PC-9 (cell line): Measurements from ENCODE around the gene PNLIP.

Experiments
- EZH2 ChIP-seq: fragments of 200-600 bp; sonication (generic); IDR thresholded peaks from 2 replicates; pipeline ENCODE4 v1.8.0; 2017; ENCODE audit warnings: antibody characterized with exemption, low read depth
- TF ChIP-seq, protein P1 (sequence below): fragments of 200-600 bp; sonication (generic); conservative IDR thresholded peaks from 2 replicates; pipeline ENCODE4 v1.6.1; 2017; ENCODE audit warnings: mixed run types, antibody characterized with exemption, mild to moderate bottlenecking, moderate library complexity

DNA sequence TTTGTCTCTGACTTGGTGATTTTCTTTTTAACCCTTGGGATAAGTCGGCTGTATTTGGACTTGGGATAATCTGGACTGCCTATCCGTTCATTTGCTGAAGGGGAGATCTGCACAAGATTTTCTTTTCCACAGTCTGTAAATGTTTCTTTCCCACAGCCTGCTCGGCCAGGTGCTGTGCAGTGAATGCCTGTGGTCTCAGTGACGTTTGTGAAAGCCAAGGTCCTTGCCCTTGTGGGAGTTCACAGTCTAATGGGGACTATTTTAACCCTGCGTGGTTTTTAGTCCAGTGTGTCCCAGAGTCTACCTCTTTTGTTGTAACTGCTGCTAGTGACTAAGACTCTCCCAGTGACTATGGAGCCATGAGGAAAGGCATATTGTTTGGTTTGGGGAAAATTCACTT lies 8.9 kb downstream of the PNLIP start:
- TF ChIP-seq, protein P1, sequence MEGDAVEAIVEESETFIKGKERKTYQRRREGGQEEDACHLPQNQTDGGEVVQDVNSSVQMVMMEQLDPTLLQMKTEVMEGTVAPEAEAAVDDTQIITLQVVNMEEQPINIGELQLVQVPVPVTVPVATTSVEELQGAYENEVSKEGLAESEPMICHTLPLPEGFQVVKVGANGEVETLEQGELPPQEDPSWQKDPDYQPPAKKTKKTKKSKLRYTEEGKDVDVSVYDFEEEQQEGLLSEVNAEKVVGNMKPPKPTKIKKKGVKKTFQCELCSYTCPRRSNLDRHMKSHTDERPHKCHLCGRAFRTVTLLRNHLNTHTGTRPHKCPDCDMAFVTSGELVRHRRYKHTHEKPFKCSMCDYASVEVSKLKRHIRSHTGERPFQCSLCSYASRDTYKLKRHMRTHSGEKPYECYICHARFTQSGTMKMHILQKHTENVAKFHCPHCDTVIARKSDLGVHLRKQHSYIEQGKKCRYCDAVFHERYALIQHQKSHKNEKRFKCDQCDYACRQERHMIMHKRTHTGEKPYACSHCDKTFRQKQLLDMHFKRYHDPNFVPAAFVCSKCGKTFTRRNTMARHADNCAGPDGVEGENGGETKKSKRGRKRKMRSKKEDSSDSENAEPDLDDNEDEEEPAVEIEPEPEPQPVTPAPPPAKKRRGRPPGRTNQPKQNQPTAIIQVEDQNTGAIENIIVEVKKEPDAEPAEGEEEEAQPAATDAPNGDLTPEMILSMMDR = no peak
- no peak for TF ChIP-seq EZH2
